Measurements from ENCODE around the gene BCAS3. TPM values are rescaled to one million over a fixed set of nuclear protein-coding genes. Genes with fewer than 3 reads are reported as not detected.

Gene BCAS3
- polyA plus RNA-seq, 1 donor from 2014 or later = 21.6 TPM

- no peaks in the 10 kb centered on the region for H3K9me2 ChIP-seq (ENCODE audit: insufficient read depth, low read length)
- H3K27ac ChIP-seq (ENCODE audit: low read length) = no peak overlapping the region
- no peaks in the 10 kb centered on the region for H3K27me3 ChIP-seq (ENCODE audit: insufficient read depth, low read depth, low read length)
- no peak overlapping the region for H3K4me3 ChIP-seq (ENCODE audit: low read length)
- no peaks in the 10 kb centered on the region for H3K9me3 ChIP-seq (ENCODE audit: low read length)
- no peak overlapping the region for H2AFZ ChIP-seq (ENCODE audit: low read depth, low read length)
- no peaks in the 10 kb centered on the region for H3K79me2 ChIP-seq (replicated peaks; ENCODE audit: insufficient read depth, low read length)
- H3K9ac ChIP-seq (ENCODE audit: low read length) = no peak overlapping the region
- no peaks in the 10 kb centered on the region for H3F3A ChIP-seq (ENCODE audit: insufficient read depth, low read length, poor library complexity, severe bottlenecking)
- no peaks in the 10 kb centered on the region for H4K20me1 ChIP-seq (ENCODE audit: insufficient read depth)
- no peak for TF ChIP-seq RAD21 (conservative IDR thresholded peaks at IDR 0.05)
- TF ChIP-seq EZH2 (IDR thresholded peaks at IDR 0.05; ENCODE audit: borderline replicate concordance, insufficient read depth, low read length, poor library complexity, severe bottlenecking) = no peak
- no peak for TF ChIP-seq POLR2AphosphoS5 (IDR thresholded peaks at IDR 0.05)
- no peak for TF ChIP-seq EP300 (conservative IDR thresholded peaks at IDR 0.05; ENCODE audit: poor library complexity, severe bottlenecking)
- no peak for TF ChIP-seq TAF1 (IDR thresholded peaks at IDR 0.05; ENCODE audit: low read depth)
- no peak for TF ChIP-seq MXI1 (conservative IDR thresholded peaks at IDR 0.05; ENCODE audit: poor library complexity, severe bottlenecking)
- TF ChIP-seq CTCF (IDR thresholded peaks at IDR 0.05; ENCODE audit: poor library complexity, severe bottlenecking) = no peak
- TF ChIP-seq SMC3 (conservative IDR thresholded peaks at IDR 0.05; ENCODE audit: poor library complexity) = no peak
- TF ChIP-seq REST (IDR thresholded peaks at IDR 0.05; ENCODE audit: borderline replicate concordance) = no peak
- no peaks in the 10 kb centered on the region for H3K36me3 ChIP-seq (ENCODE audit: insufficient read depth, low read length)
- H3K4me2 ChIP-seq (ENCODE audit: low read length) = no peak overlapping the region
Measured at GRCh38 chr17:61155590-61156237, 478.1 kb downstream of the BCAS3 start.

- Histone ChIP-seq H3K4me2 (ENCODE audit: low read length) (no peak overlapping the region), H2AFZ (ENCODE audit: low read depth, low read length) (no peak overlapping the region), H3K27ac (ENCODE audit: low read length) (no peak overlapping the region), H3K9me2 (ENCODE audit: insufficient read depth, low read length) (no peaks in the 10 kb centered on the region), H3K9me3 (ENCODE audit: low read length) (no peaks in the 10 kb centered on the region), H3K4me3 (ENCODE audit: low read length) (no peak overlapping the region), H3F3A (ENCODE audit: insufficient read depth, low read length, poor library complexity, severe bottlenecking) (no peaks in the 10 kb centered on the region), H3K27me3 (ENCODE audit: insufficient read depth, low read depth, low read length) (no peaks in the 10 kb centered on the region), H3K36me3 (ENCODE audit: insufficient read depth, low read length) (no peaks in the 10 kb centered on the region), H3K9ac (ENCODE audit: low read length) (no peak overlapping the region), H4K20me1 (ENCODE audit: insufficient read depth) (no peaks in the 10 kb centered on the region), H3K79me2 (replicated peaks; ENCODE audit: insufficient read depth, low read length) (no peaks in the 10 kb centered on the region)
- no peak for TF ChIP-seq REST (IDR thresholded peaks at IDR 0.05; ENCODE audit: borderline replicate concordance)
- no peak for TF ChIP-seq EP300 (conservative IDR thresholded peaks at IDR 0.05; ENCODE audit: poor library complexity, severe bottlenecking)
- no peak for TF ChIP-seq EZH2 (IDR thresholded peaks at IDR 0.05; ENCODE audit: borderline replicate concordance, insufficient read depth, low read length, poor library complexity, severe bottlenecking)
- no peak for TF ChIP-seq MXI1 (conservative IDR thresholded peaks at IDR 0.05; ENCODE audit: poor library complexity, severe bottlenecking)
- TF ChIP-seq TAF1 (IDR thresholded peaks at IDR 0.05; ENCODE audit: low read depth) = no peak
- TF ChIP-seq POLR2AphosphoS5 (IDR thresholded peaks at IDR 0.05) = no peak
- TF ChIP-seq CTCF (IDR thresholded peaks at IDR 0.05; ENCODE audit: poor library complexity, severe bottlenecking) = no peak
- no peak for TF ChIP-seq SMC3 (conservative IDR thresholded peaks at IDR 0.05; ENCODE audit: poor library complexity)
- no peak for TF ChIP-seq RAD21 (conservative IDR thresholded peaks at IDR 0.05)
Measured at GRCh38 chr17:61157246-61157886, 479.7 kb downstream of the BCAS3 start.
